HEK293 (cell line): ENCODE data around the gene DHRS4L2.

Experiments
- CTCF ChIA-PET: fragments of 350-600 bp; formaldehyde crosslinking; extraction: SDS; loops from one replicate; lab custom pipeline; 2021; ENCODE audit warnings: antibody characterized with exemption; lab: Yijun Ruan, JAX
- POLR2A ChIA-PET: fragments of 300-600 bp; formaldehyde crosslinking; extraction: SDS; loops from one replicate; lab custom pipeline; 2020; ENCODE audit warnings: antibody characterized with exemption, inconsistent platforms; lab: Yijun Ruan, JAX
- H3K27ac ChIP-seq: fragments of 200-500 bp; sonication (Bioruptor generic); 2 replicates; pipeline ENCODE4 v1.5.1; 2014; ENCODE audit warnings: low read depth, low read length, control low read depth, inconsistent platforms; ENCODE audit errors: extremely low read depth
- H3K36me3 ChIP-seq, 2 experiments: fragments of 200-500 bp in 1 of 2; sonication (Bioruptor generic) in 1 of 2; 1 replicate in 1 of 2; 2 replicates in 1 of 2; pipeline ENCODE4 v1.5.1; 2014 to 2017; ENCODE audit warnings: inconsistent platforms in 2 of 2, low read length in 2 of 2; ENCODE audit not compliant: control insufficient read depth in 2 of 2, insufficient read depth in 1 of 2
- H3K4me1 ChIP-seq: fragments of 200-500 bp; sonication (Bioruptor generic); 2 replicates; pipeline ENCODE4 v1.5.1; 2014; ENCODE audit warnings: mild to moderate bottlenecking, low read length, inconsistent platforms; ENCODE audit not compliant: control insufficient read depth, insufficient read depth
- H3K4me3 ChIP-seq: 2 replicates; pipeline ENCODE4 v1.5.1; 2011; ENCODE audit warnings: low read depth, mild to moderate bottlenecking, control low read depth, low read length, moderate library complexity
- H3K9me3 ChIP-seq: fragments of 200-500 bp; sonication (Bioruptor generic); 2 replicates; pipeline ENCODE4 v1.5.1; 2014; ENCODE audit warnings: low read depth, low read length, inconsistent platforms; ENCODE audit not compliant: control insufficient read depth, insufficient read depth
- GFI1B ChIP-seq: fragments of 450-650 bp; formaldehyde crosslinking; IDR thresholded peaks from 2 replicates; pipeline ENCODE4 v1.5.1; 2016; ENCODE audit warnings: missing biosample characterization, missing genetic modification characterization
- HOXD13 ChIP-seq: sonication (generic); formaldehyde crosslinking; IDR thresholded peaks from 2 replicates; pipeline ENCODE4 v1.8.0; 2022; ENCODE audit warnings: missing genetic modification reagents, borderline replicate concordance
- KLF9 ChIP-seq: fragments of 450-650 bp; formaldehyde crosslinking; IDR thresholded peaks from 2 replicates; pipeline ENCODE4 v1.5.1; 2016; ENCODE audit warnings: missing biosample characterization, missing genetic modification characterization, low read depth
- MEIS1 ChIP-seq: sonication (generic); formaldehyde crosslinking; IDR thresholded peaks from 2 replicates; pipeline ENCODE4 v1.8.1; 2022; ENCODE audit warnings: missing genetic modification reagents, mild to moderate bottlenecking, borderline replicate concordance
- OVOL3 ChIP-seq: fragments of 450-650 bp; formaldehyde crosslinking; IDR thresholded peaks from 2 replicates; pipeline ENCODE4 v1.5.1; 2016; ENCODE audit warnings: missing biosample characterization, missing genetic modification characterization
- PRDM1 ChIP-seq: fragments of 450-650 bp; formaldehyde crosslinking; IDR thresholded peaks from 2 replicates; pipeline ENCODE4; 2016; ENCODE audit warnings: missing biosample characterization, missing genetic modification characterization
- PRDM10 ChIP-seq: fragments of 450-650 bp; formaldehyde crosslinking; IDR thresholded peaks from 2 replicates; pipeline ENCODE4 v1.5.1; 2016; ENCODE audit warnings: missing biosample characterization, missing genetic modification characterization
- SETDB1 ChIP-seq: IDR thresholded peaks from one replicate; pipeline ENCODE4 v1.6.1; 2017; ENCODE audit warnings: mild to moderate bottlenecking, low read length, moderate library complexity, mixed read lengths; ENCODE audit not compliant: insufficient read length
- TCF7L2 ChIP-seq: IDR thresholded peaks from 2 replicates; pipeline ENCODE4 v1.6.1; 2011; ENCODE audit warnings: low read depth, mild to moderate bottlenecking, inconsistent platforms, low read length, moderate library complexity, borderline replicate concordance
- ZBTB17 ChIP-seq: fragments of 450-650 bp; formaldehyde crosslinking; IDR thresholded peaks from 2 replicates; pipeline ENCODE4 v1.5.1; 2016; ENCODE audit warnings: missing biosample characterization, missing genetic modification characterization
- ZBTB48 ChIP-seq: fragments of 450-650 bp; formaldehyde crosslinking; IDR thresholded peaks from 2 replicates; pipeline ENCODE4 v1.5.1; 2016; ENCODE audit warnings: missing biosample characterization, missing genetic modification characterization
- ZBTB6 ChIP-seq: fragments of 450-650 bp; formaldehyde crosslinking; IDR thresholded peaks from 2 replicates; pipeline ENCODE4 v1.5.1; 2017; ENCODE audit warnings: missing biosample characterization, missing genetic modification characterization
- ZFP69B ChIP-seq: fragments of 450-650 bp; formaldehyde crosslinking; IDR thresholded peaks from 2 replicates; pipeline ENCODE4 v1.5.1; 2016; ENCODE audit warnings: missing biosample characterization, missing genetic modification characterization
- ZNF157 ChIP-seq: fragments of 450-650 bp; formaldehyde crosslinking; IDR thresholded peaks from 2 replicates; pipeline ENCODE4 v1.5.1; 2016; ENCODE audit warnings: missing biosample characterization, missing genetic modification characterization
- ZNF169 ChIP-seq: fragments of 450-650 bp; formaldehyde crosslinking; IDR thresholded peaks from 2 replicates; pipeline ENCODE4 v1.5.1; 2016; ENCODE audit warnings: missing biosample characterization, missing genetic modification characterization
- ZNF501 ChIP-seq: fragments of 450-650 bp; formaldehyde crosslinking; IDR thresholded peaks from 2 replicates; pipeline ENCODE4 v1.5.1; 2016; ENCODE audit warnings: missing biosample characterization, missing genetic modification characterization
- ZNF596 ChIP-seq: fragments of 450-650 bp; IDR thresholded peaks from 2 replicates; pipeline ENCODE4 v1.5.0; 2018; ENCODE audit warnings: missing biosample characterization, mild to moderate bottlenecking, missing genetic modification characterization, moderate library complexity
- ZNF600 ChIP-seq: fragments of 450-650 bp; formaldehyde crosslinking; IDR thresholded peaks from 2 replicates; pipeline ENCODE4 v1.5.1; 2016; ENCODE audit warnings: missing biosample characterization, missing genetic modification characterization
- ZNF629 ChIP-seq: fragments of 450-650 bp; formaldehyde crosslinking; IDR thresholded peaks from 2 replicates; pipeline ENCODE4 v1.5.1; 2017; ENCODE audit warnings: missing biosample characterization, missing genetic modification characterization
- ZNF658 ChIP-seq: fragments of 450-650 bp; formaldehyde crosslinking; IDR thresholded peaks from 2 replicates; pipeline ENCODE4; 2016; ENCODE audit warnings: missing biosample characterization, missing genetic modification characterization
- ZNF843 ChIP-seq: fragments of 450-650 bp; formaldehyde crosslinking; IDR thresholded peaks from 2 replicates; pipeline ENCODE4 v1.5.1; 2016; ENCODE audit warnings: missing biosample characterization, missing genetic modification characterization
- ZSCAN23 ChIP-seq: fragments of 450-650 bp; formaldehyde crosslinking; IDR thresholded peaks from 2 replicates; pipeline ENCODE4 v1.5.1; 2016; ENCODE audit warnings: missing biosample characterization, missing genetic modification characterization
- TF ChIP-seq, protein P1 (sequence below): fragments of 450-650 bp; formaldehyde crosslinking; IDR thresholded peaks from 2 replicates; pipeline ENCODE4 v1.5.1; 2016; ENCODE audit warnings: missing biosample characterization, missing genetic modification characterization, low read depth
- TF ChIP-seq, protein P2 (sequence below): fragments of 450-650 bp; formaldehyde crosslinking; optimal IDR thresholded peaks from 2 replicates; pipeline ENCODE3; 2016; ENCODE audit warnings: missing biosample characterization, mild to moderate bottlenecking, missing genetic modification characterization
- TF ChIP-seq, protein P3 (sequence below): fragments of 450-650 bp; formaldehyde crosslinking; conservative IDR thresholded peaks from 2 replicates; pipeline ENCODE4 v1.5.1; 2016; ENCODE audit warnings: low read depth, missing biosample characterization, missing genetic modification characterization

Gene DHRS4L2

DNA sequence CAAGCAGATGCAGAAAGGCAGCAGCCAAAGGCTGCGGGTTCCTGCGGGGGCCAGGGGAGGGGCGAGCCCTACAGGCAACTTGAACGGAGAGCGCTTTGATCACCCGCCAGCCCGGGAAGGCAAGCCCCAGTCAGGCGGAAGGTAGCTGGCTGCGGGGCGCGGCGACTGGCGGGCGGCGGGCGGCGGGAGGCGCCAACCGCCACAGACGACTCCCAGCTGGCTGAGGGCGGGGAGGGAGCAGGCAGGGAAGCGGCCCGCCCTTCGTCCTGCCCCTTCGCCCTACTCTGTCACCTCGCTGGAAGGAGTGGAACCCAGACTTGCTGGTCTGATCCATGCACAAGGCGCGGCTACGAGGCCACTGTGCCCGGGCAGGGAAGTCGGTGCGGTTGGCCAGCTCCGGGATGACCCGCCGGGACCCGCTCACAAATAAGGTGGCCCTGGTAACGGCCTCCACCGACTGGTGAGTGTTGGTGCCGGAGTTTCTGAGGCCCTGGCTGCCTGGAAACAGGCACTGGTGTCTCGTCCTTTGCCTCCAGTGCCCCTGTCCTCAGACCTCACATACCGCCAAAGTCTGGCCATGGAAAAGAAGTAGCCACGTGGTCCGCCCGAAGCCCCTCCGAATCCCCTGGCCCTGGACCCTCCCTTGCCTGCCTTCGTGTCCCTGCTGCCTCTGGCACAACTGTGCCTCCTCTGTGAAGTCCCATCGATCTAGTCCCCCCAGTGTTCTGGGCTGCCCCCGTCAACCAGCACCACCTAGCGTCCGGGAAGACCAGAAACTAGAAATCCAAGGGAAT is 47.6 kb downstream of the DHRS4L2 start:
- Histone ChIP-seq H3K4me1 (no peaks in the 10 kb centered on the region), H3K36me3 (no peaks in the 10 kb centered on the region), H3K9me3 (no peaks in the 10 kb centered on the region), H3K4me3 (peak overlapping the region; percentile 58), H3K27ac (peak overlapping the region; percentile 80)
- ChIA-PET POLR2A (interaction anchor here (0.6 to 1.2 kb wide), 4 partner anchors 28 to 159 kb away, joined by 3 to 4 read pairs (median 3); partner anchors contain the start of gene TM9SF1), CTCF (interaction anchor here (0.8 kb wide), 1 partner anchor 13 kb away, joined by 4 read pairs; no protein-coding TSS in a partner anchor)
- TF ChIP-seq ZNF629 (tag by site-specific recombination), result peak; percentile 64; the same call in 1 of the 2 replicates
- peak; percentile 66; the same call in 1 of the 2 replicates for TF ChIP-seq TCF7L2
- peak; percentile 41; the same call in 1 of the 2 replicates for TF ChIP-seq OVOL3
- TF ChIP-seq ZSCAN23, result peak; percentile 75
- TF ChIP-seq PRDM1 (tag by site-specific recombination), result no peak
- peak; percentile 77; the same call in 1 of the 2 replicates for TF ChIP-seq ZNF501 (tag by site-specific recombination)
- peak; percentile 17; the same call in 1 of the 2 replicates for TF ChIP-seq ZNF169 (tag by site-specific recombination)
- no peak for TF ChIP-seq SETDB1
- TF ChIP-seq, protein P1, sequence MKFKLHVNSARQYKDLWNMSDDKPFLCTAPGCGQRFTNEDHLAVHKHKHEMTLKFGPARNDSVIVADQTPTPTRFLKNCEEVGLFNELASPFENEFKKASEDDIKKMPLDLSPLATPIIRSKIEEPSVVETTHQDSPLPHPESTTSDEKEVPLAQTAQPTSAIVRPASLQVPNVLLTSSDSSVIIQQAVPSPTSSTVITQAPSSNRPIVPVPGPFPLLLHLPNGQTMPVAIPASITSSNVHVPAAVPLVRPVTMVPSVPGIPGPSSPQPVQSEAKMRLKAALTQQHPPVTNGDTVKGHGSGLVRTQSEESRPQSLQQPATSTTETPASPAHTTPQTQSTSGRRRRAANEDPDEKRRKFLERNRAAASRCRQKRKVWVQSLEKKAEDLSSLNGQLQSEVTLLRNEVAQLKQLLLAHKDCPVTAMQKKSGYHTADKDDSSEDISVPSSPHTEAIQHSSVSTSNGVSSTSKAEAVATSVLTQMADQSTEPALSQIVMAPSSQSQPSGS, result no peak
- TF ChIP-seq PRDM10 (tag by site-specific recombination), result peak; percentile 71
- no peak for TF ChIP-seq HOXD13 (CRISPR knock-in tag)
- TF ChIP-seq, protein P2, sequence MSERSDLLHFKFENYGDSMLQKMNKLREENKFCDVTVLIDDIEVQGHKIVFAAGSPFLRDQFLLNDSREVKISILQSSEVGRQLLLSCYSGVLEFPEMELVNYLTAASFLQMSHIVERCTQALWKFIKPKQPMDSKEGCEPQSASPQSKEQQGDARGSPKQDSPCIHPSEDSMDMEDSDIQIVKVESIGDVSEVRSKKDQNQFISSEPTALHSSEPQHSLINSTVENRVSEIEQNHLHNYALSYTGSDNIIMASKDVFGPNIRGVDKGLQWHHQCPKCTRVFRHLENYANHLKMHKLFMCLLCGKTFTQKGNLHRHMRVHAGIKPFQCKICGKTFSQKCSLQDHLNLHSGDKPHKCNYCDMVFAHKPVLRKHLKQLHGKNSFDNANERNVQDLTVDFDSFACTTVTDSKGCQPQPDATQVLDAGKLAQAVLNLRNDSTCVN, result peak; percentile 53
- TF ChIP-seq ZNF600 (tag by site-specific recombination), result peak; percentile 96
- no peak for TF ChIP-seq ZNF843 (tag by site-specific recombination)
- TF ChIP-seq, protein P3, sequence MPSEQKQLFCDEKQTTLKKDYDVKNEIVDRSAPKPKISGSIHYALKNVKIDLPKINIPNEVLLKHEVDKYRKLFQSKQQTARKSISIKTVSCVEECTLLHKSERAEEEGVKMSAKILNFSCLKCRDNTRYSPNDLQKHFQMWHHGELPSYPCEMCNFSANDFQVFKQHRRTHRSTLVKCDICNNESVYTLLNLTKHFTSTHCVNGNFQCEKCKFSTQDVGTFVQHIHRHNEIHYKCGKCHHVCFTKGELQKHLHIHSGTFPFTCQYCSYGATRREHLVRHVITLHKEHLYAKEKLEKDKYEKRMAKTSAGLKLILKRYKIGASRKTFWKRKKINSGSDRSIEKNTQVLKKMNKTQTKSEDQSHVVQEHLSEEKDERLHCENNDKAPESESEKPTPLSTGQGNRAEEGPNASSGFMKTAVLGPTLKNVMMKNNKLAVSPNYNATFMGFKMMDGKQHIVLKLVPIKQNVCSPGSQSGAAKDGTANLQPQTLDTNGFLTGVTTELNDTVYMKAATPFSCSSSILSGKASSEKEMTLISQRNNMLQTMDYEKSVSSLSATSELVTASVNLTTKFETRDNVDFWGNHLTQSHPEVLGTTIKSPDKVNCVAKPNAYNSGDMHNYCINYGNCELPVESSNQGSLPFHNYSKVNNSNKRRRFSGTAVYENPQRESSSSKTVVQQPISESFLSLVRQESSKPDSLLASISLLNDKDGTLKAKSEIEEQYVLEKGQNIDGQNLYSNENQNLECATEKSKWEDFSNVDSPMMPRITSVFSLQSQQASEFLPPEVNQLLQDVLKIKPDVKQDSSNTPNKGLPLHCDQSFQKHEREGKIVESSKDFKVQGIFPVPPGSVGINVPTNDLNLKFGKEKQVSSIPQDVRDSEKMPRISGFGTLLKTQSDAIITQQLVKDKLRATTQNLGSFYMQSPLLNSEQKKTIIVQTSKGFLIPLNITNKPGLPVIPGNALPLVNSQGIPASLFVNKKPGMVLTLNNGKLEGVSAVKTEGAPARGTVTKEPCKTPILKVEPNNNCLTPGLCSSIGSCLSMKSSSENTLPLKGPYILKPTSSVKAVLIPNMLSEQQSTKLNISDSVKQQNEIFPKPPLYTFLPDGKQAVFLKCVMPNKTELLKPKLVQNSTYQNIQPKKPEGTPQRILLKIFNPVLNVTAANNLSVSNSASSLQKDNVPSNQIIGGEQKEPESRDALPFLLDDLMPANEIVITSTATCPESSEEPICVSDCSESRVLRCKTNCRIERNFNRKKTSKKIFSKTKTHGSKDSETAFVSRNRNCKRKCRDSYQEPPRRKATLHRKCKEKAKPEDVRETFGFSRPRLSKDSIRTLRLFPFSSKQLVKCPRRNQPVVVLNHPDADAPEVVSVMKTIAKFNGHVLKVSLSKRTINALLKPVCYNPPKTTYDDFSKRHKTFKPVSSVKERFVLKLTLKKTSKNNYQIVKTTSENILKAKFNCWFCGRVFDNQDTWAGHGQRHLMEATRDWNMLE (tag by site-specific recombination), result 0 out of 2 replicates have a peak, but pooled peaks have one; percentile 31
- no peak for TF ChIP-seq ZNF596 (tag by site-specific recombination)
- TF ChIP-seq ZNF157 (tag by site-specific recombination), result no peak
- no peak for TF ChIP-seq ZNF658
- TF ChIP-seq ZBTB6, result no peak; the same call in 1 of the 2 replicates
- peak; percentile 47; the same call in 1 of the 2 replicates for TF ChIP-seq KLF9 (tag by site-specific recombination)
- no peak for TF ChIP-seq GFI1B (tag by site-specific recombination)
- TF ChIP-seq ZFP69B (tag by site-specific recombination), result peak; percentile 80
- TF ChIP-seq MEIS1 (CRISPR knock-in tag), result no peak
- TF ChIP-seq ZBTB48 (tag by site-specific recombination), result peak; percentile 94
- TF ChIP-seq ZBTB17, result peak; percentile 92
